ENCODE measurements around the gene NTRK1.
A peak's percentile ranks its signal among the peaks of the same experiment; 100 is the strongest.

Gene NTRK1

GRCh38 chr1:156927215-156928042 is 66.8 kb downstream of the NTRK1 start:
- H3K4me3 ChIP-seq (ENCODE audit: low read depth, low read length) = no peak overlapping the region
- DNase-seq (ENCODE audit: low read depth) = peak; percentile 78
- TF ChIP-seq MYC (IDR thresholded peaks at IDR 0.05; ENCODE audit: low read depth, low read length) = no peak
- peak; percentile 55 for TF ChIP-seq CTCF (IDR thresholded peaks at IDR 0.05; ENCODE audit: low read depth, low read length)

- no peak for TF ChIP-seq POLR2A (IDR thresholded peaks at IDR 0.05; ENCODE audit: extremely low read depth, insufficient read length)
- no peak; the same call in 1 of the 2 replicates for TF ChIP-seq MYC (IDR thresholded peaks at IDR 0.05; ENCODE audit: low read depth, low read length)
- TF ChIP-seq MAX (IDR thresholded peaks at IDR 0.05; ENCODE audit: low read depth, low read length) = no peak
- no peak for TF ChIP-seq CTCF (IDR thresholded peaks at IDR 0.05; ENCODE audit: low read depth, low read length)
- no peak for DNase-seq (ENCODE audit: low read depth)
- H3K4me3 ChIP-seq (ENCODE audit: low read depth, low read length) = no peak overlapping the region
Observed at GRCh38 chr1:156928043-156928602, 67.5 kb downstream of the NTRK1 start.

- H3K4me3 ChIP-seq (ENCODE audit: low read depth, low read length) = no peak overlapping the region
- DNase-seq (ENCODE audit: low read depth) = no peak
Observed at GRCh38 chr1:156929596-156930238, 69.1 kb downstream of the NTRK1 start.

GRCh38 chr1:156930483-156930882 is 69.8 kb downstream of the NTRK1 start:
- H3K4me3 ChIP-seq (ENCODE audit: low read depth, low read length) = no peak overlapping the region
- DNase-seq (ENCODE audit: low read depth) = no peak
- TF ChIP-seq MYC (IDR thresholded peaks at IDR 0.05; ENCODE audit: low read depth, low read length) (no peak), CTCF (IDR thresholded peaks at IDR 0.05; ENCODE audit: low read depth, low read length) (no peak), MAX (IDR thresholded peaks at IDR 0.05; ENCODE audit: low read depth, low read length) (no peak), POLR2A (IDR thresholded peaks at IDR 0.05; ENCODE audit: extremely low read depth, insufficient read length) (no peak)

More at GRCh38 chr1:156929596-156930238, 69.1 kb downstream of the NTRK1 start:
- TF ChIP-seq MAX (IDR thresholded peaks at IDR 0.05; ENCODE audit: low read depth, low read length) (no peak), MYC (IDR thresholded peaks at IDR 0.05; ENCODE audit: low read depth, low read length) (no peak), POLR2A (IDR thresholded peaks at IDR 0.05; ENCODE audit: extremely low read depth, insufficient read length) (no peak), CTCF (IDR thresholded peaks at IDR 0.05; ENCODE audit: low read depth, low read length) (no peak)
